Epithelial cell of esophagus (primary cell): ENCODE measurements around the gene CDK1.
A peak's percentile ranks its signal among the peaks of the same experiment; 100 is the strongest.
"Not testable (repeated sequence)": the region's sequence is repeated elsewhere in the genome, so short reads cannot be mapped to it uniquely, and the experiment has no call there.

ENCODE experiments used
- DNase-seq: peaks from one replicate; pipeline ENCODE4 v3.0.0; 2010; ENCODE audit warnings: low read depth
- H3K4me3 ChIP-seq: 2 replicates; pipeline ENCODE4 v1.5.1; 2011; ENCODE audit warnings: mild to moderate bottlenecking, low read length, control low read depth
- CTCF ChIP-seq: IDR thresholded peaks from 2 replicates; pipeline ENCODE4 v1.5.1; 2011; ENCODE audit warnings: low read depth, mild to moderate bottlenecking, low read length, control low read depth, inconsistent platforms; ENCODE audit not compliant: insufficient read depth; ENCODE audit errors: missing control alignments

Gene CDK1

DNA sequence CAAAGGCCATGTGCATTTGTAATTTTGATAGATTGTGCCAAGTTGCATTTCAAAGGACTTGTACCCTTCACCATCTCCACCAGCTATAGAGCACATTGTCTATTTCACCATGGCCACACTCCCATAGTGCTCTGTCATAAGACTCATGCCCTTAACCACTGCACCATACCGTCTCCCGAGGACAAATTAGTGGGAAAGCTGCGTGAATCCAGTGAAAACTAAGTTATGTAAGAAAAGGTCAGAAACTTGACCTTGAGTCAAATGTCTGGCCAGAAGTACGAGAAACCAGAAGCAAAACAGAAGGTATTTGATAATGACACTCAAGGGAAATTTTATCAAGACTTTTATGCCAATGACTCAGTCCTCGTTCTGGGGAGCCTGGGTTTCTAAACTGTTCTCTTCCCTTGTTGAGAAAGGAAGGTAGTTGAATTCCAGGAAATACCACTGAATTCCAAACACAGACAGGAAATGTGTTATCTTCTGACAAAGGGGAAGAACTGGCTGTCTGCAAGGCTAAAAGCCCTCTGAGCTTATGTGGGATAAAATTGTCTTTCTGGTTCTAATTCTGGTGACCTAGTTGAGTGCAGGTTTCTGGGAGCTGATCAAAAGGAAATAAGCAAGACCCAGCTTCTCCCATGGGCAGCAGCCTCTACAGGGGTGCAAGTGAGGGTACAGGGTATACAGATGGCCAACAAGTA, 49.7 kb downstream of the CDK1 start:
- no peak for TF ChIP-seq CTCF
- H3K4me3 ChIP-seq = no peak overlapping the region
- DNase-seq = peak; percentile 45

- H3K4me3 ChIP-seq = no peak overlapping the region
- DNase-seq = no peak
- no peak for TF ChIP-seq CTCF
Observed at GRCh38 chr10:60828489-60828852, 50.2 kb downstream of the CDK1 start.

DNA sequence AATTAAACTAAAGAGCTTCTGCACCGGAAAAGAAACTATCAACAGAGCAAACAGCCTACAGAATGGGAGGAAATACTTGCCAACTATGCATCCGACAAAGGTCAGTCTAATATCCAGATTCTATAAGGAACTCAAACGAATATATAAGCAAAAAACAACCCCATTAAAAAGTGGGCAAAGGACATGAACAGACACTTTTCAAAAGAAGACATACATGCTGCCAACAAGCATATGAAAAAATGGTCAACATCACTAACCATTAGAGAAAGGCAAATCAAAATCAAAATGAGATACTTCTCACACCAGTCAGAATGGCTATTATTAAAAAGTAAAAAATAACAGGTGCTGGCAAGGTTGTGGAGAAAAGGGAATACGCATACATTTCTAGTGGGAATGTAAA, 53.9 kb downstream of the CDK1 start:
- not testable (repeated sequence) for H3K4me3 ChIP-seq, DNase-seq

- no peak for TF ChIP-seq CTCF
- no peak for DNase-seq
- no peak overlapping the region for H3K4me3 ChIP-seq
Observed at GRCh38 chr10:60834401-60834800, 56.1 kb downstream of the CDK1 start.

GRCh38 chr10:60835049-60835448, 56.8 kb downstream of the CDK1 start:
- no peak for DNase-seq
- no peak for TF ChIP-seq CTCF

DNA sequence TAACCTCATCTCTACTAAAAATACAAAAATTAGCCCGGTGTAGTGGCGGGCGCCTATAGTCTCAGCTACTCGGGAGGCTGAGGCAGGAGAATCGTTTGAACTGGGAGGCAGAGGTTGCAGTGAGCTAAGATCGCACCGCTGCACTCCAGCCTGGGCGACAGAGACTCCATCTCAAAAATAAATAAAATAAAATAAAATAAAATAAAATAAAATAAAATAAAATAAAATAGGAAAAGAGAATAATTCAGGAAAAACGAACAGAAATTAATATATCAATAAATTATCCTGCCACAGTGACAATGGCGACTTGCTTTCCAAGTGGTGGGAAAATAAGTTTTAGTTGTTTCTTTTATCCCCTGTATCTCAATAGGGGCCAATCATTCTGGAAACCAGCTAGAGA, 62.9 kb downstream of the CDK1 start:
- not testable (repeated sequence) for H3K4me3 ChIP-seq

More at GRCh38 chr10:60835049-60835448, 56.8 kb downstream of the CDK1 start:
- H3K4me3 ChIP-seq = no peak overlapping the region

DNA sequence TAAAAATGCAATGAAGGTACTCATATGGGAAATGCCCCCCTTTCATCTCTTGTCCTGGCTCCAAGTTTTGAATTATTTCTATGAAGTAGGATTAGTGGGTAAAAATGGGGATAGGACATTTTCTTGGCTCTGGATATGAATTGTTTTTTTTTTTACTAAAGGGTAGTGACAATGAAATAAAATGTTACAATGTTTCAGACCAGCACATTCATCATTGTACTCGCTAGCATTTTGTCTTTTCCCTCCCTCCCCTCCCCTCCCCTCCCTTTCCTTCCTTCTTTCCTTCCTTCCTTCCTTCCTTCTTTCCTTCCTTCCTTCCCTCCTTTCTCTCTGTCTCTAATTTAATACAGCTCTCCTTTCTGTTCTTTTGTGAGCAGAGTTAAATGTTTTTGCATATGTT, 64.4 kb downstream of the CDK1 start:
- DNase-seq = no peak
- TF ChIP-seq CTCF = no peak
- no peak overlapping the region for H3K4me3 ChIP-seq

More for the DNA sequence above, 62.9 kb downstream of the CDK1 start:
- DNase-seq = not testable (repeated sequence)
